DOHH2 (cell line): ENCODE data around the gene SIX3.

ENCODE experiments used
- H3F3A ChIP-seq: fragments of 200-600 bp; sonication (generic), shearing (Covaris generic); 2 replicates; pipeline ENCODE4 v1.6.0; 2016; ENCODE audit warnings: antibody characterized with exemption, mild to moderate bottlenecking; ENCODE audit not compliant: control insufficient read depth, insufficient read depth
- H3K27ac ChIP-seq: fragments of 200-600 bp; sonication (generic); 2 replicates; pipeline ENCODE4 v1.5.1; 2014; ENCODE audit warnings: low read depth, mild to moderate bottlenecking, low read length, moderate library complexity
- H3K27me3 ChIP-seq: fragments of 200-600 bp; sonication (generic); 2 replicates; pipeline ENCODE4 v1.6.1; 2014; ENCODE audit warnings: mild to moderate bottlenecking, low read length, mixed read lengths; ENCODE audit not compliant: control insufficient read depth
- H3K36me3 ChIP-seq: fragments of 200-600 bp; sonication (generic); 2 replicates; pipeline ENCODE4 v1.6.1; 2014; ENCODE audit warnings: mild to moderate bottlenecking, low read length, moderate library complexity, mixed read lengths; ENCODE audit not compliant: control insufficient read depth
- H3K4me1 ChIP-seq: fragments of 200-600 bp; sonication (generic); 2 replicates; pipeline ENCODE4 v1.6.1; 2014; ENCODE audit warnings: mild to moderate bottlenecking, low read length, mixed read lengths; ENCODE audit not compliant: control insufficient read depth
- H3K4me2 ChIP-seq: fragments of 200-600 bp; sonication (generic); 2 replicates; pipeline ENCODE4 v1.6.0; 2014; ENCODE audit warnings: mild to moderate bottlenecking, low read length, moderate library complexity
- H3K4me3 ChIP-seq: fragments of 200-600 bp; sonication (generic); 2 replicates; pipeline ENCODE4 v1.5.1; 2014; ENCODE audit warnings: mild to moderate bottlenecking, low read length, mixed read lengths
- H3K79me2 ChIP-seq: fragments of 200-600 bp; sonication (generic); 2 replicates; pipeline ENCODE4 v1.6.1; 2014; ENCODE audit warnings: mild to moderate bottlenecking, low read length, mixed read lengths; ENCODE audit not compliant: control insufficient read depth
- H3K9me2 ChIP-seq: fragments of 200-600 bp; sonication (generic); replicated peaks from 2 replicates; pipeline ENCODE4 v1.6.1; 2014; ENCODE audit warnings: mild to moderate bottlenecking, low read length, mixed read lengths; ENCODE audit not compliant: control insufficient read depth
- H3K9me3 ChIP-seq: fragments of 200-600 bp; sonication (generic); 2 replicates; pipeline ENCODE4 v1.6.1; 2014; ENCODE audit warnings: antibody characterized with exemption, low read length, mixed read lengths; ENCODE audit not compliant: control insufficient read depth, insufficient read depth
- H4K20me1 ChIP-seq: fragments of 200-600 bp; sonication (generic); 2 replicates; pipeline ENCODE4 v1.6.0; 2014; ENCODE audit warnings: low read depth, mild to moderate bottlenecking, antibody characterized with exemption, low read length, moderate library complexity; ENCODE audit not compliant: control insufficient read depth, insufficient read depth
- CTCF ChIP-seq: fragments of 200-600 bp; sonication (generic); IDR thresholded peaks from one replicate; pipeline ENCODE4 v1.5.1; 2014; ENCODE audit warnings: antibody characterized with exemption, mild to moderate bottlenecking, low read depth, low read length; ENCODE audit not compliant: poor library complexity, severe bottlenecking
- EZH2phosphoT487 ChIP-seq: fragments of 200-600 bp; sonication (generic); IDR thresholded peaks from 2 replicates; pipeline ENCODE4 v1.6.1; 2017; ENCODE audit warnings: borderline replicate concordance, mild to moderate bottlenecking, antibody characterized with exemption, low read length, moderate library complexity, mixed read lengths

The SIX3 gene

GRCh38 chr2:44940049-44940494 lies 1.4 kb upstream of the SIX3 start:
- no peaks in the 10 kb centered on the region for H3K9me2 ChIP-seq
- no peak overlapping the region for H3K27ac ChIP-seq
- peaks cover 50% of the 10 kb centered on the region for H3K27me3 ChIP-seq
- H4K20me1 ChIP-seq = no peaks in the 10 kb centered on the region
- no peaks in the 10 kb centered on the region for H3K4me1 ChIP-seq
- H3K9me3 ChIP-seq = no peaks in the 10 kb centered on the region
- H3K4me3 ChIP-seq = no peak overlapping the region
- TF ChIP-seq CTCF (no peak), EZH2phosphoT487 (no peak)
- no peak overlapping the region for H3K4me2 ChIP-seq
- H3F3A ChIP-seq = no peaks in the 10 kb centered on the region
- no peaks in the 10 kb centered on the region for H3K36me3 ChIP-seq
- no peaks in the 10 kb centered on the region for H3K79me2 ChIP-seq

- Histone ChIP-seq H3K9me2 (no peaks in the 10 kb centered on the region), H3K4me3 (no peak overlapping the region), H3K4me2 (no peak overlapping the region), H3K4me1 (no peaks in the 10 kb centered on the region), H3K27me3 (peaks cover 53% of the 10 kb centered on the region), H4K20me1 (no peaks in the 10 kb centered on the region), H3K79me2 (no peaks in the 10 kb centered on the region), H3K9me3 (no peaks in the 10 kb centered on the region), H3F3A (no peaks in the 10 kb centered on the region), H3K36me3 (no peaks in the 10 kb centered on the region), H3K27ac (no peak overlapping the region)
- no peak for TF ChIP-seq EZH2phosphoT487
- TF ChIP-seq CTCF = no peak
These were observed 604 bp upstream of the SIX3 start for GRCh38 chr2:44940732-44941464.

- Histone ChIP-seq H4K20me1 (no peaks in the 10 kb centered on the region), H3F3A (no peaks in the 10 kb centered on the region), H3K4me1 (no peaks in the 10 kb centered on the region), H3K4me3 (no peak overlapping the region), H3K27ac (no peak overlapping the region), H3K4me2 (no peak overlapping the region), H3K36me3 (no peaks in the 10 kb centered on the region), H3K27me3 (peaks cover 45% of the 10 kb centered on the region), H3K79me2 (no peaks in the 10 kb centered on the region), H3K9me2 (no peaks in the 10 kb centered on the region), H3K9me3 (no peaks in the 10 kb centered on the region)
- TF ChIP-seq CTCF (no peak), EZH2phosphoT487 (no peak)
These were observed 965 bp downstream of the SIX3 start for GRCh38 chr2:44942304-44943030.
